HG03432 (cell line): ENCODE measurements around the gene XKR8.
"Not testable (repeated sequence)": the region's sequence is repeated elsewhere in the genome, so short reads cannot be mapped to it uniquely, and the experiment has no call there.

Experiments used
- ATAC-seq: cut with Tn5 transposase; IDR thresholded peaks from one replicate; pipeline ENCODE4 v1.9.1; 2021; ENCODE audit warnings: mild to moderate bottlenecking, moderate library complexity; ENCODE audit not compliant: unreplicated experiment

The XKR8 gene

DNA sequence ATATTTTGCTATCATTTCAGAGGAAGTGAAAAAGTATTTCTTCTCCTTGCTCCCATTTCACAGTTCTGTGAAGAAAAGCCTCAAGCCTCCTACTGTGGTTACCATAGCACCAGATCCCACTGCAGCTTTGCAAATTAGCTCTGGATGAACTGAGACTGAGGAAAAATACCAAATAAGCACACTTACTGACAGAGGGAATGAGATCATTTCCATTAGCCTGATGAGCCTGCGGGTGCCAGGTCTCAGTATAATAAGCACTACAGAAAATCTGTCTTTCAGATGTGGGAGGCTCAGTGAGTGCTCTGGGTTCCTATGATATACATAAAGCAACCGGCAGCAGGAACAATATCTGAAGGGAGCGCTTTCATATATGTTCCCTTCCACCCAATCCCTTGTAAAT lies 21.4 kb downstream of the XKR8 start:
- ATAC-seq: no peak

DNA sequence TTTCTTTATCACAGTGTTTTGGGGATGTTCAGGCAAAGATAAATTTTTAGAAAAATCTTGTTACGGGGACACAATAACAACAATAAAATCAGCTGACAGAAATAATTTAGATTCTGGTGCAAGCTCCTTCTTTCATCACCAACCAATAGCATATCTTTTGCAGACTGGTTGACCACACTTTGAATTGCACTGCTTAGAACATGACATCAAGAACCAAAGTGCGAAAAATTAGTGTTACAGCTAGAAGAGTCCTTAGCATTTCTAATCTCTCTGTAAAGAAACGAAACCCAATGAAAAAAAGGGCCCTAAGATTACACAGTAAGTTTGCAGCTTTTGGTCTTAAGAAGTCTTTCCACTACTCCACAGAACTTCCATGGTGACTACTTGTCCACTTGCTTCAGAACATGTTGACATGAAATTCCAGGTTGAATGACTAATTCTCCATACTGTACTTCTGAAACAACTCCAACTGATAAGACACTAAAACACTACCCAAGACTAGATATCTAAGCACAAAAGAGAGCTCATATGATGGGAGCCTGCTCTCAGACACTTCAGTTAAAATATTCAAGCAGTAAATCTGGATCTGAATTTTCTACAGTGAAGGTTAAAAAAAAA lies 31.3 kb downstream of the XKR8 start:
- ATAC-seq: no peak

DNA sequence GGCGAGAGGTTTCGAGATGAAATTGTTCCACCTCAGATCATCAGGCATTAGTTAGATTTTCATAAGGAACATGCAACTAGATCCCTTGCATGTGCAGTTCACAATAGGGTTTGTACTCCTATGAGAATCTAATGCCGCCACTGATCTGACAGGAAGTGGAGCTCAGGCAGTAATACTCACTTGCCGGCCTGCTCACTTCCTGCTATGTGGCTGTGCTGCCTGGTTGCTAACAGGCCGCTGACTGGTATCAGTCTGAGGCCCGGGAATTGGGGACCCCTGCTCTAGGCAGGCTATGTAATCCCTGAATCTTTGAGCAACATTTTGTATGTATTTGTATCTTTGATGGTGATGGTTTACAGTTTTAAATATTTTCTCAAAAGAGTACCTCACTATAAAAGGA lies 32.5 kb downstream of the XKR8 start:
- ATAC-seq: no peak

DNA sequence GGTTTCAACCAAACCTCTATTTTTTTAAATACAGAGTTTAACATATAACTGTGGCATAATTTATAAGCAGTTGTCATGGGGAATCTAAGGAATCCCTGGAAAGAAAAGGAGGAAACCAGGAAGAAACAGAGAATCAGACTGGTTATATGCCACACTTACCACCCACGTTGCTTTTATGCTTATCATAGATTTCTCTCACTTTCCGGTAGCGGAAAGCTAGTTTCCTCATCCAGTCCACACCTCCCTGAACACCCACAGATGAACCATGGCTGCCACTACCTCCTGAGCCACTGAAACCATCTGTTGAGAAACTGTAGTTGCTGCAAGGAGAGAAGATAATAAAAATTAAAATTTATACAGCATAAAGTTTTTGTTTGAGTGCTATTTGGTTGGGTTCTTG lies 33.5 kb downstream of the XKR8 start:
- ATAC-seq: no peak

DNA sequence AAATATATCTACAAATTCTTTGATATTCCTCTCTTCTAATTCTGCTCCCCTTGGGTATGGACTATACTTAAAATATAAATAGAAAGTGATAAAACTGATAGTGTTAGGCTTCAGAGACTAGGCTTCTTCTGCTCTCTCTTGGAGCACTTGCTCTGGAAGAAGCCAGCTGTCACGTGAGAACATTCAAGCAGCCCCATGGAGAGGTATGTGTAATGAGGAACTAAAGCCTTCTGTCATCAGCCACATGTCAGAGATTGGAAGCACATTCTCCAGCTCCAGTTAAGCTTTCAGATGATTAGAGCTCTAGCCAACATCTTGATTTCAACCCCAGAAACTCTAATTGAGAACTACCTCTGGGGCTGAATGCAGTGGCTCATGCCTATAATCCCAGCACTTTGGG lies 34.3 kb downstream of the XKR8 start:
- no peak for ATAC-seq

DNA sequence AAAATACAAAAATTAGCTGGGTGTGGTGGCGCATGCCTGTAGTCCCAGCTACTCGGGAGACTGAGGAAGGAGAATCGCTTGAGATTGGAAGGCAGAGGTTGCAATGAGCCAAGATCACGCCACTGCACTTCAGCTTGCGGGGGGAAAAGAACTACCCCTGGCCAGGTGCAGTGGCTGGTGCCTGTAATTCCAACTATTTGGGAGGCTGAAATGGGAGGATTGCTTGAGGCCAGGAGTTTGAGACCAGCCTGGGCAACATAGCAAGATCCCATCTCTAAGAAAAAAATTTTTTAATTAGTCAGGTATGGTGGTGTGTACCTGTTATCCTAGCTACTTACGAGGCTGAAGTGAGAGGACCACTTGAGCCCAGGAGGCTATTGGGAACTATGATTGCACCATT lies 34.8 kb downstream of the XKR8 start:
- not testable (repeated sequence) for ATAC-seq

DNA sequence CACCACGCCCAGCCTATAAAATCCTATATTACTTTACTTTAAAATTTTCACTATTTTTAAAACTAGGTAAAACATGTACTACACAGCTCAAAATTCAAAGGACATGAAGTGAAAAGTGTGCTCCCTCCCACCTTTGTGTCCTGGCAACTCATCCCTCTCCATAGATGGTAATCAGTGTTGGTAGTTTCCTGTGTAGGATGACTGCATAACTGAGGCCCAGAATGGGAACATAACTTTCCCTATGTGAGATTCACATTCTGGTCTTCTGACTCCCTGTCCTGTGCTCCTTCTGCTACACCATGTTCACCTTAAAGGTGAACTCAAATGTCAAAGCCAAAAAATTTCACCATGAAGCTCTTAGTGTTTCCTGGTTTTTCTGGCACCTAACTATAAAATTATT lies 39.3 kb downstream of the XKR8 start:
- no peak for ATAC-seq

DNA sequence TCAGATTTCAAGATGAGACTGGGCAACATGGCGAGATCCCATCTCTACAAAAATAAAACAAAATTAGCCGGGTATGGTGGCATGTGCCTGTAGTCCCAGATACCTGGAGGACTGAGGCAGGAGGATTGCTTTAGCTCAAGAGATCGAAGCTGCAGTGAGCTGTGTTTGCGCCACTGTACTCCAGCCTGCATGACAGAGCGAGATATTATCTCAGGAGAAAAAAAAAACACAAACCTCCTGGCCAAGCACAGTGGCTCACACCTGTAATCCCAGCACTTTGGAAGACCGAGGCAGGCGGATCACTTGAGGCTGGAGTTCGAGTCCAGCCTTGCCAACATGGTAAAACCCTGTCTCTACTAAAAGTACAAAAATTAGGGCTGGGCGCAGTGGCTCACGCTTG lies 42.8 kb downstream of the XKR8 start:
- no peak for ATAC-seq

DNA sequence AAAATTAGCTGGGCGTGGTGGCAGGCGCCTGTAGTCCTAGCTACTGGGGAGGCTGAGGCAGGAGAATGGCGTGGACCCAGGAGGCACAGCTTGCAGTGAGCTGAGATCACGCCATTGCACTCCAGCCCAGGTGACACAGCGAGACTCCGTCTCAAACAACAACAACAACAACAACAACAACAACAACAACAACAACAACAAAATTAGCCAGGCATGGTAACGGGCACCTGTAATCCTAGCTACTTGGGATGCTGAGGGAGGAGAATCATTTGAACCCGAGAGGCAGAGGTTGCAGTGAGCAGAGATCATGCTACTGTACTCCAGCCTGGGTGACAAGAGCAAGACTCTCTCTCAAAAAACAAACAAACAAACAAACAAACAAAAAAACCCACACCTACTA lies 43.3 kb downstream of the XKR8 start:
- ATAC-seq: not testable (repeated sequence)

DNA sequence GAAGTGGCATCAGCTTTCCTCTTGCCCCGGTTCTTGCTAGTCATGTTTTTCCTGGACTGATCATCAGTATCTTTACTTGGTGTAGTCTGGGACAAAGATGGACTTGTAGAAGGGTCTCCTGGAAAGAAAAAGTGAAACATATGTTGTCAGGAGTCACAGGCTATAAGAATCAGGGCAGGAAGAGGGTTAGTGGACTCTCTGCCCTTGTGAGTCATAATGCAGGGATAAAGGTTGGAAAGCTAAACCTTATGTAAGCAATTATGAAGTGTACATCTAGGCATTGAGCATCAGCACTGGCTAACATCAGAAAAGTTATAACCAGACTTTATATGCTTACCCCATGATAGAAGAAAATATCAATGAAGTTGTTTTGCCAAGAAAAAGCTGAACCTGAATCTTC lies 51.2 kb downstream of the XKR8 start:
- ATAC-seq: no peak
